A549 (cell line): ENCODE measurements around the gene SRMS.
"Not testable (repeated sequence)": the region's sequence is repeated elsewhere in the genome, so short reads cannot be mapped to it uniquely, and the experiment has no call there.

Source experiments
- CBX8 ChIP-seq: fragments of 200-600 bp; sonication (generic); IDR thresholded peaks from 2 replicates; pipeline ENCODE4 v1.6.1; 2016
- JUN ChIP-seq, 2 experiments: fragments of >200 bp; sonication (Bioruptor Twin); formaldehyde crosslinking; IDR thresholded peaks; 2 replicates in 1 of 2; 3 replicates in 1 of 2; pipeline ENCODE4 v1.6.1; 2016 to 2017
- JUNB ChIP-seq: fragments of >200 bp; sonication (Bioruptor Twin); formaldehyde crosslinking; IDR thresholded peaks from 2 replicates; pipeline ENCODE4 v1.6.1; 2016
- MAZ ChIP-seq: fragments of 150-350 bp; IDR thresholded peaks from 2 replicates; pipeline ENCODE4 v1.6.1; 2014; ENCODE audit warnings: antibody characterized with exemption, low read depth, low read length, borderline replicate concordance
- MYC ChIP-seq: IDR thresholded peaks from 2 replicates; pipeline ENCODE4 v1.6.1; 2012; ENCODE audit warnings: mild to moderate bottlenecking, inconsistent platforms, low read length, improper control_type of control experiment, borderline replicate concordance
- NR3C1 ChIP-seq: fragments of >200 bp; sonication (Bioruptor Twin); formaldehyde crosslinking; IDR thresholded peaks from 3 replicates; pipeline ENCODE4 v1.6.1; 2017
- PHF8 ChIP-seq: fragments of 200-600 bp; sonication (generic); IDR thresholded peaks from 2 replicates; pipeline ENCODE4 v1.6.1; 2016; ENCODE audit warnings: low read depth, mild to moderate bottlenecking, antibody characterized with exemption, moderate library complexity, borderline replicate concordance
- POLR2A ChIP-seq: IDR thresholded peaks from 2 replicates; pipeline ENCODE4 v1.6.1; 2012; ENCODE audit warnings: mild to moderate bottlenecking, low read length
- RAD21 ChIP-seq, 2 experiments: fragments of >200 bp in 1 of 2; sonication (Bioruptor Twin) in 1 of 2; formaldehyde crosslinking in 1 of 2; IDR thresholded peaks in 1 of 2; conservative IDR thresholded peaks in 1 of 2; 2 replicates in 1 of 2; 3 replicates in 1 of 2; pipeline ENCODE4 v1.6.1; 2012 to 2018; ENCODE audit warnings: inconsistent platforms in 1 of 2
- SREBF2 ChIP-seq: fragments of 450-650 bp; IDR thresholded peaks from 2 replicates; pipeline ENCODE4 v1.6.1; 2014; ENCODE audit warnings: mild to moderate bottlenecking, moderate library complexity
- TF ChIP-seq, protein P1 (sequence below): fragments of >200 bp; sonication (Bioruptor Twin); formaldehyde crosslinking; IDR thresholded peaks from 3 replicates; pipeline ENCODE4 v1.5.1; 2016

GRCh38 chr20:63559485-63560332 lies 12.2 kb upstream of the SRMS start:
- not testable (repeated sequence) for TF ChIP-seq CBX8; POLR2A; JUN (IDR thresholded peaks at IDR 0.05); SREBF2; NR3C1; RAD21 (conservative IDR thresholded peaks at IDR 0.05 in 1 of 2, IDR thresholded peaks at IDR 0.05 in 1 of 2); PHF8; JUNB; MAZ; MYC
- TF ChIP-seq, protein P1, sequence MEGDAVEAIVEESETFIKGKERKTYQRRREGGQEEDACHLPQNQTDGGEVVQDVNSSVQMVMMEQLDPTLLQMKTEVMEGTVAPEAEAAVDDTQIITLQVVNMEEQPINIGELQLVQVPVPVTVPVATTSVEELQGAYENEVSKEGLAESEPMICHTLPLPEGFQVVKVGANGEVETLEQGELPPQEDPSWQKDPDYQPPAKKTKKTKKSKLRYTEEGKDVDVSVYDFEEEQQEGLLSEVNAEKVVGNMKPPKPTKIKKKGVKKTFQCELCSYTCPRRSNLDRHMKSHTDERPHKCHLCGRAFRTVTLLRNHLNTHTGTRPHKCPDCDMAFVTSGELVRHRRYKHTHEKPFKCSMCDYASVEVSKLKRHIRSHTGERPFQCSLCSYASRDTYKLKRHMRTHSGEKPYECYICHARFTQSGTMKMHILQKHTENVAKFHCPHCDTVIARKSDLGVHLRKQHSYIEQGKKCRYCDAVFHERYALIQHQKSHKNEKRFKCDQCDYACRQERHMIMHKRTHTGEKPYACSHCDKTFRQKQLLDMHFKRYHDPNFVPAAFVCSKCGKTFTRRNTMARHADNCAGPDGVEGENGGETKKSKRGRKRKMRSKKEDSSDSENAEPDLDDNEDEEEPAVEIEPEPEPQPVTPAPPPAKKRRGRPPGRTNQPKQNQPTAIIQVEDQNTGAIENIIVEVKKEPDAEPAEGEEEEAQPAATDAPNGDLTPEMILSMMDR: not testable (repeated sequence)
